Activated T-helper 17 cell treated with anti-CD3 and anti-CD28 coated beads, Interleukin-2, amount 50 U/mL, for 72 hours (primary cell): ENCODE results near the gene SYTL5. TPM values are rescaled to one million over a fixed set of nuclear protein-coding genes. Genes with fewer than 3 reads are reported as not detected.
A peak's percentile ranks its signal among the peaks of the same experiment; 100 is the strongest.

ENCODE experiments used
- ATAC-seq: fragments of 150-1000 bp; cut with Tn5 transposase; replicated peaks from 2 replicates; pipeline ENCODE4 v1.10.0; 2021; ENCODE audit warnings: mild to moderate bottlenecking, moderate library complexity
- H3K27ac Mint-ChIP-seq: one replicate; pipeline ENCODE4 v1.8.0; 2022; ENCODE audit warnings: mixed read lengths
- H3K27me3 Mint-ChIP-seq: one replicate; pipeline ENCODE4 v1.8.0; 2022; ENCODE audit warnings: mixed read lengths
- H3K36me3 Mint-ChIP-seq: one replicate; pipeline ENCODE4 v1.8.0; 2022; ENCODE audit warnings: low read depth, mild to moderate bottlenecking, mixed read lengths
- H3K4me1 Mint-ChIP-seq: one replicate; pipeline ENCODE4 v1.8.0; 2022; ENCODE audit warnings: mixed read lengths
- H3K4me3 Mint-ChIP-seq: one replicate; pipeline ENCODE4 v1.8.0; 2022; ENCODE audit warnings: mild to moderate bottlenecking, mixed read lengths
- H3K9me3 Mint-ChIP-seq: one replicate; pipeline ENCODE4 v1.8.0; 2022; ENCODE audit warnings: mixed read lengths
- total RNA-seq, 2 donors: library from RNA; stranded (reverse); gene quantifications; one replicate each; pipeline ENCODE4 v1.2.3, GENCODE V29; 2022

Gene SYTL5
- total RNA-seq, 2 donors from 2014 or later, result 0.06 to 0.26 TPM

DNA sequence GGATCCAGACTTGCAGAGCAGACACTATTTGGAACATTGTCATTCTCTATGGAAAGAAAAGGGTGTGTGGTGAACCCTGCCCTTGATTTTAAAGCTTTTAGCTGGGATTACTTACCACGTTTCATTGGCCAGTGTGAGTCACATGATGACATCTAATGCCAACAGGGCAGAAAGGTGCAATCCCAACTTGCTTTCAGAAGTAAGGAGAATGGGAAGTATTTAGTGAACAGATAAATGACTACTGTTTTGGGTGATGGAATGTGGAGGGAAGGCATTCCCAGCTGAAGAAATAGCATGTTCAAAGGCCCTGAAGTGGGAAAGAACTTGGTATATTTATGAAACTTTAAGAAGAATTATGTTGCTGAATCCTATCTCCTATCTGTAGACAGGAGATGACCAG lies 44.5 kb downstream of the SYTL5 start:
- no peak overlapping the region for H3K27ac Mint-ChIP-seq
- H3K9me3 Mint-ChIP-seq, result no peaks in the 10 kb centered on the region
- ATAC-seq, result no peak
- H3K4me3 Mint-ChIP-seq, result no peak overlapping the region
- H3K36me3 Mint-ChIP-seq, result no peaks in the 10 kb centered on the region
- H3K27me3 Mint-ChIP-seq, result no peaks in the 10 kb centered on the region
- no peaks in the 10 kb centered on the region for H3K4me1 Mint-ChIP-seq

DNA sequence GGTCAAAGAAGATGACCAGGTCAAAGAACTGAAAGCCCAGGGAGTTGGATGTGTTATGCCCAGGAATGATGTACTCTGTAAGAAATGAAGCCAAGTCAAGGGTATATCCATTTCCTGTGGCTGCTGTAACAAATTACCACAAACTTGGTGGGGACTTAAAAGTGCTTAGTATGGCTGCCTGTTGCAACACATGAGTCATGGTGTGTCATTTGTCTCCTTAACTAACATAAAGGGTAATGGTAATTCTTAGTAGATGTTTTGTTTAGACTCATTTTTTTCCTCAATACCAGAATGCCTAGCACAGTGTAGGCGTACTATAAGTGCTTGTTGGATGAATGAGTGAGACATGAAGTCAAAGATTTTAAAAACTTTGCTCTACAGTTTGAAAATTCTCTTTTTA lies 45.7 kb downstream of the SYTL5 start:
- Mint-ChIP-seq H3K9me3 (no peaks in the 10 kb centered on the region), H3K4me3 (no peak overlapping the region)
- peak; percentile 93 for ATAC-seq

DNA sequence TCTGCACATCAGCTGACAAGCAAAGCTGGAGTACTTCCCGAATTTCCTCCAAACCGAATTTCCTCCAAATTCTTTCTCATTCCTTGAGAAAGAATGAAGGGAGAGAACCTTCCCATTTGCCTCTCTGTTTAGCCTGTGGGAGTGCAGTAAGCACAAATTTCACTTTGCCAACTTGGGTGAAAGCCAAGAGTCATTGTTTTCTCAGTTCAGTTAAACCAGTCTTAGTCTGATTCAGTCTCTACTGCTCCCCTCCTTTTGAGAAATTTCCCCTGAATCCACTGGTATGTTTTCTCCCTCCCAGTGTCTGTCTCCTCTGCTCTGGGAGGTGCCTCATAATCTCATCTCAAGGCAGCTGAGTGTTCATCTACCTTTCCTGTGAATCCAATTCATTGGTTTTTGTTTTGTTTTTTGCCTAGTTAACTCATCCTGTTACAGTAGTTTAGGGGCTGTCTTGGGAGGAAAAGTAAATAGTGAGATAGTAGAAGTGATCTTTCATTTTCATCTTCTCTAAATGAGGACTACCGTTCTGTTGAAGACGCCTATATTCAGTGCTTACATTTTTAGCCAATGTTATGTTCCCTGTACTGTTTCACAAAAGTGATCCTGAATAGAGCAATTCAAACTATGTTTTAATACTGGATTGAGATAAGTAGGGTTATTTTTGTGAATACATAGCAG lies 49.0 kb downstream of the SYTL5 start:
- peak; percentile 46 for ATAC-seq
- Mint-ChIP-seq H3K27me3 (no peaks in the 10 kb centered on the region), H3K4me3 (peak overlapping the region; percentile 31), H3K27ac (peak overlapping the region; percentile 8), H3K9me3 (no peaks in the 10 kb centered on the region), H3K4me1 (no peaks in the 10 kb centered on the region), H3K36me3 (no peaks in the 10 kb centered on the region)

More for the DNA sequence above, 45.7 kb downstream of the SYTL5 start:
- H3K27me3 Mint-ChIP-seq, result no peaks in the 10 kb centered on the region
- no peaks in the 10 kb centered on the region for H3K36me3 Mint-ChIP-seq
- no peak overlapping the region for H3K27ac Mint-ChIP-seq
- H3K4me1 Mint-ChIP-seq, result no peaks in the 10 kb centered on the region

DNA sequence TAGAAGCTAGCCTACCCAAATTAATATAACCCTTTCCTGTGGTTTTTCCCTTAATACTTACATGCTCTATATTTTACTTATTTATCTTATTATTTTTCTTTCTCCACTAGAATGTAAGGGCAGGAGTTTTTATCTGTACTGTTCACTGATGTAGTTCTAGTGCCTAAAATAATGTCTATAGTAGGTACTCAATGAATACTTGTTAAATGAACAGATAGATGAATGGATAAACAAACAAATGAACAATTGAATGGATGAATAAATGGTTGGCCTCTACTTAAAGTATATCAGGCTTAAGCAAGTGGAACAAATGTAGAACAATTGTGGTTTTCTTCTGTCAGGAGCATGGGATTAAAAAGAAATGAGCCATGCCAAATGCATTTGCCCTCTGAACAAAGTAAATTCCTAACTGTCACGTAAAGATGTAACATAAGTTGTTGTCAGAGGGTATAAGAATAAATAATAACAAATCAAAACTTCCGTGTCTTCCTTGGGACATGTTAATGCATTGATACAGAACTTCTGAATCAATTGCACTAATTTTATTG lies 54.1 kb downstream of the SYTL5 start:
- no peaks in the 10 kb centered on the region for H3K27me3 Mint-ChIP-seq
- no peak for ATAC-seq
- no peak overlapping the region for H3K4me3 Mint-ChIP-seq
- no peak overlapping the region for H3K27ac Mint-ChIP-seq
- H3K9me3 Mint-ChIP-seq, result no peaks in the 10 kb centered on the region
- H3K36me3 Mint-ChIP-seq, result no peaks in the 10 kb centered on the region
- H3K4me1 Mint-ChIP-seq, result no peaks in the 10 kb centered on the region

DNA sequence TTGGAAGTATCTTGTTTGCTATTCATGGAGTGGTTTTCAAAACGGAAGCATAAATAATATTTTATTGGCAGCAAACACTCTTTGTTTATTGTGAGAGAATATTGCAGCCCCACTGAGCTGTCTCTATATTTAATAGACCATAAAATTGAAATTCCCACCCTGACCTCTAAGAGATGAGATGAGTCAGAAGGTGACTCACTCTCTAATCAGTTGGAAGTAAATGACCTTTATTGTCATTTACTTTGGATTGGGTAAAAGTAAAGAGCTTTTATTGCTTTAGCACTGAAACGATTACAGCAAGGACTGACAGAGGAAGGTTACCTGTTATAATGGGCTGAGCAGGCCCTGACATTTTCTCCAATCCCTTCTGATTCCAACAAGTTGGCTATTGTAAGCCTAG lies 55.0 kb downstream of the SYTL5 start:
- H3K27ac Mint-ChIP-seq, result no peak overlapping the region
- no peaks in the 10 kb centered on the region for H3K27me3 Mint-ChIP-seq
- no peaks in the 10 kb centered on the region for H3K9me3 Mint-ChIP-seq
- ATAC-seq, result no peak
- H3K4me3 Mint-ChIP-seq, result no peak overlapping the region
- no peaks in the 10 kb centered on the region for H3K4me1 Mint-ChIP-seq
- H3K36me3 Mint-ChIP-seq, result no peaks in the 10 kb centered on the region

DNA sequence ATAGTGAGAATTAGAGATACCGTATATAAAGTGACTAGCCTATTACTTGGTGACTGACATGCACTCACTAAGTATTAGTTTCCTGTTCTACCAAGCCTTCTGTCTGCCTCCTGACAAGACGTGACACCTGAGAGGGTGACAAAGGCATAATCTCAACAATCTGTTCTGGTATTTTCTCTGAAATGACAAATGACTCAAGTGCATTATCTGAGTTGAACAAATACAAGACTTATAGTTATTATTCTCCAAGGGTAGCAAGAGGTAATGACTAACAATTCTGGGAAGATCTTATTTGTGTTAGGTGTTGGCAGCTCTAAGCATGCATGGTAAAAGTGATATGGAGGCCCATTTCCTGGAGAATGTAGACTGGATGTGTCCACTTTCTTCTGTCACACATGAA lies 60.6 kb downstream of the SYTL5 start:
- no peaks in the 10 kb centered on the region for H3K36me3 Mint-ChIP-seq
- no peak overlapping the region for H3K4me3 Mint-ChIP-seq
- no peak overlapping the region for H3K27ac Mint-ChIP-seq
- no peaks in the 10 kb centered on the region for H3K4me1 Mint-ChIP-seq
- H3K27me3 Mint-ChIP-seq, result no peaks in the 10 kb centered on the region
- H3K9me3 Mint-ChIP-seq, result no peaks in the 10 kb centered on the region
- ATAC-seq, result peak; percentile 68

DNA sequence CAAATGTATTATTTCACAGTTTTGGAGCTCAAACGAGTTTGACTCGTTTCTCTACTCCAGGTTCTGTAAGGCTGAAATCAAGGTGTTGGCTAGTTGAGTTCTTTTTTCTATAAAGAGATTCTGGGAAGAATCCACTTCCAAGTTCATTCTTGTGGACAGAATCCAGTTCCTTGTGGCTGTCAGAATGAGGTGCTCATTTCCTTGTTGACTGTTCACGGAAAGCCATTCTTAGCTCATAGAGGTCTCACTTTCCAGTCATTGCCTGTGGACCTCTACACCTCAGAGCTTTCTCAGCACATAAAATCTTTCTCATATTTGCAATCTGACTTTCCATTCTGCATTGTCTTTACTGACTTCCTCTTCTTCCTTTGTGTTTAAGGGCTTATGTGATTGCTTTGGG lies 62.9 kb downstream of the SYTL5 start:
- H3K4me1 Mint-ChIP-seq, result no peaks in the 10 kb centered on the region
- H3K36me3 Mint-ChIP-seq, result no peaks in the 10 kb centered on the region
- H3K4me3 Mint-ChIP-seq, result no peak overlapping the region
- ATAC-seq, result no peak
- no peak overlapping the region for H3K27ac Mint-ChIP-seq
- no peaks in the 10 kb centered on the region for H3K27me3 Mint-ChIP-seq
- no peaks in the 10 kb centered on the region for H3K9me3 Mint-ChIP-seq

DNA sequence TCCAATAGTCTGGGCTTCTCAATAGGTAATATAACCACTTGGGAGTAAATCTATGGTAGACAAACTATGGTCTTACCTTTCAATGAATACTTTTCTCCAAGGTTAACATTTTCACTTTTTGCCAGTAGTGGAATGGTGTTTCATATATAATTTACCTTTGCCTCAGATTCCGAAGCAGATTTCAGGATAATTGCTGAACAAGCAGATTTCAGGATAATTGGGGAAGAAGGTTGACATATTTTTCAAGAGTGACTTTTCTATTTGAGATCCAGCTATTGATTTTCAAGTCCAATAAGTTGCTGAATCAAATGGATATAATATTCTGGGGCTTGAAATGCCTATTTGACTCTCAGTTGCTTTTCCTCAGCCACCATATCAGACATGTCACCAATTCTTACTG lies 63.6 kb downstream of the SYTL5 start:
- ATAC-seq, result no peak
- H3K36me3 Mint-ChIP-seq, result no peaks in the 10 kb centered on the region
- no peaks in the 10 kb centered on the region for H3K27me3 Mint-ChIP-seq
- no peak overlapping the region for H3K27ac Mint-ChIP-seq
- H3K9me3 Mint-ChIP-seq, result peaks cover 2% of the 10 kb centered on the region
- H3K4me3 Mint-ChIP-seq, result no peak overlapping the region
- H3K4me1 Mint-ChIP-seq, result no peaks in the 10 kb centered on the region

DNA sequence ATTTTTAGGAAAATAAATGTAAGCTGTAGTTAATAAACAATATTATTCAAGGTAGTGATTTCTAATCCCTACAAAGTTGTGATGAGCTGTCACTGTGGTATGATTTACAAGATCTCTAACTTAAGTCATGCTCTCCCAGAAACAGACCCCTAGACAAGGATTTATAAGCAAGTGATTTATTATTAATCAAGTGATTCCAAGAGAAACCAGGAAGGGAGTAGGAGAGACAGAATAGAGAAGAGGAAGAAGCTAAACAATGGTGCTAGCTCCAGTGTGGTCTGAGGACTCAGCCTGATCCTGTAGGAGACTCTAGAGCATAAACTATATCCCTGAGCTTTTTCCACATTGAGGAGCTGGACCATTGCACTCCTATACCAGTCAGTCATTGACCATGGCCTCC lies 73.1 kb downstream of the SYTL5 start:
- no peaks in the 10 kb centered on the region for H3K4me1 Mint-ChIP-seq
- peaks cover 3% of the 10 kb centered on the region for H3K27me3 Mint-ChIP-seq
- ATAC-seq, result no peak

DNA sequence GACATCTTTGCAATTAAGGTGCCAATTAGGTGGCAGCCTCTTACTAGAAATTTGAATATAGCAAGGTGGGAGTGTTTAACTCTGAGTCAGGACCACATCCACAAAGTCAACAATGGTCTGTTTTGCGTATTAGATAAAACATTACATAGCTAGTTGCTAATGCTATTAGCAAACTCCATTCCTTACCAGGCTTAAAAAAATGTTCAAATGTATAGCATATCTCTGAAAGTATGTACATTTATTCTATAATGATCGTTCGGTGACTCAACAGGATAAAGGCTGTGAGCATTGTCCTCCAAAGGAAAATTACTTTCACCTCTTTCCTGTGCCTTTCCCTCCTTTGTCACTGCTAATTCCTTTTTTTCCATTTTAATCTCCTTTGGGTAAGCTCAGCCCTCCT lies 74.5 kb downstream of the SYTL5 start:
- no peak for ATAC-seq

More for the DNA sequence above, 73.1 kb downstream of the SYTL5 start:
- Mint-ChIP-seq H3K27ac (no peak overlapping the region), H3K9me3 (peaks cover 5% of the 10 kb centered on the region), H3K36me3 (no peaks in the 10 kb centered on the region), H3K4me3 (no peak overlapping the region)

DNA sequence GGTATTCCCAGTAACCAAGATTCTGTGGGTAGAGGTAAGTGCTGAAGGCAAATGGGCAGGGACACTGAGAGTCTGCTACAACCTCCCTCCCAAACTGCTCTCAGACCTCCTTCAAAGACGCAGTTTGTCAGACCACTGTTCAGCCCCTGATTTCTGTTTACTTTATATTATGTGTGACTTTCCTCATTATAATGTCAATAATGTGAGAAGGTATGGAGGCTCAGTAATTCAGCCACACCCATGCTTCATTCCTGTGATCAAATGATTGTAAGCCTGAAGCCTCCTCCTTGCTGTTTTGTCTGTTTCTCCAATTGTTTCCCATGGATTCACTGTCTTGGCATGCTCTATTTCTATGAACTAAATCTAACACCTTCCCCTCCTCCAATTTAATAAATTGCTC lies 75.6 kb downstream of the SYTL5 start:
- ATAC-seq, result no peak
- H3K36me3 Mint-ChIP-seq, result no peaks in the 10 kb centered on the region
- no peak overlapping the region for H3K4me3 Mint-ChIP-seq
- H3K9me3 Mint-ChIP-seq, result no peaks in the 10 kb centered on the region
- no peak overlapping the region for H3K27ac Mint-ChIP-seq
- no peaks in the 10 kb centered on the region for H3K4me1 Mint-ChIP-seq
- peaks cover 3% of the 10 kb centered on the region for H3K27me3 Mint-ChIP-seq

More for the DNA sequence above, 74.5 kb downstream of the SYTL5 start:
- no peak overlapping the region for H3K27ac Mint-ChIP-seq
- no peak overlapping the region for H3K4me3 Mint-ChIP-seq
- no peaks in the 10 kb centered on the region for H3K36me3 Mint-ChIP-seq
- peaks cover 3% of the 10 kb centered on the region for H3K27me3 Mint-ChIP-seq
- no peaks in the 10 kb centered on the region for H3K9me3 Mint-ChIP-seq
- H3K4me1 Mint-ChIP-seq, result no peaks in the 10 kb centered on the region

DNA sequence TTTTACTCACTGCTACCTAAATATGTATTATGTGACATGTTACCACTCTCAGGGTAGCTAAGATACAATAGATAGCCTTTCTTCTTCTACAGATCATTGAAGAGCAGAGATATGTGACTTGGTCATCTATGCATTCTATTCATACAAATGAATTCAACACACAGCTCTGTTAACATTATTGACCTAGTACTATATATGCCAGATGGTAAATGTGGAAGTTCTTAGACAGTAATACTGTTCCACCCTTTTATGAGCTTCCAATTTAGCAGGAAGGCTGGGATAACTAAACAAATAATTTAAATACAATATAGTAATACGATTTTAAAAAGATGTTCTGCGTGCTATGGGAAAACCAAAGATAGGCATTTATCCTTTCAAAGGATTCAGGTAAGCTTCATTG lies 76.0 kb downstream of the SYTL5 start:
- no peaks in the 10 kb centered on the region for H3K36me3 Mint-ChIP-seq
- no peaks in the 10 kb centered on the region for H3K9me3 Mint-ChIP-seq

DNA sequence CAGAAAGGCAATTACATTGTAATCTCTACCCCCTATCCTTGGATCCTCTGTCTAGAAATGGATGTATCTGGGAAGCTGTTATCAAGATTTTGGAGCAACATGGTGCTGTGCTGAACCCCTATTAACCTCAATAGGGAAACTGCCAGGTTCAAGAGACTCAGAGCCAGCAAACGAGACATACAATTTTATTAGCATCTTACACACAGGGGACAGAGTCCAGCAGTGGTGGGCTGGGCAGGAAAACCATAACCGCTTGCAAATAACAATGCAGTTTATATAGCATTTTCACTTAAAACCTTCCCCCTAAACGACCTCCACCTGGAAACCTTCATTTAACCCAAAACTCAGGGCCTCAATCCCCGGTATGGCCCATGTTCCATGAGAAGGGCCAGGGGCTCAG lies 79.5 kb downstream of the SYTL5 start:
- Mint-ChIP-seq H3K27me3 (peaks cover 3% of the 10 kb centered on the region), H3K9me3 (no peaks in the 10 kb centered on the region), H3K4me3 (no peak overlapping the region), H3K4me1 (peaks cover 3% of the 10 kb centered on the region), H3K36me3 (no peaks in the 10 kb centered on the region), H3K27ac (no peak overlapping the region)
- no peak for ATAC-seq

More for the DNA sequence above, 76.0 kb downstream of the SYTL5 start:
- H3K27me3 Mint-ChIP-seq, result peaks cover 3% of the 10 kb centered on the region
- no peak overlapping the region for H3K27ac Mint-ChIP-seq
- no peaks in the 10 kb centered on the region for H3K4me1 Mint-ChIP-seq
- H3K4me3 Mint-ChIP-seq, result no peak overlapping the region
- ATAC-seq, result no peak

DNA sequence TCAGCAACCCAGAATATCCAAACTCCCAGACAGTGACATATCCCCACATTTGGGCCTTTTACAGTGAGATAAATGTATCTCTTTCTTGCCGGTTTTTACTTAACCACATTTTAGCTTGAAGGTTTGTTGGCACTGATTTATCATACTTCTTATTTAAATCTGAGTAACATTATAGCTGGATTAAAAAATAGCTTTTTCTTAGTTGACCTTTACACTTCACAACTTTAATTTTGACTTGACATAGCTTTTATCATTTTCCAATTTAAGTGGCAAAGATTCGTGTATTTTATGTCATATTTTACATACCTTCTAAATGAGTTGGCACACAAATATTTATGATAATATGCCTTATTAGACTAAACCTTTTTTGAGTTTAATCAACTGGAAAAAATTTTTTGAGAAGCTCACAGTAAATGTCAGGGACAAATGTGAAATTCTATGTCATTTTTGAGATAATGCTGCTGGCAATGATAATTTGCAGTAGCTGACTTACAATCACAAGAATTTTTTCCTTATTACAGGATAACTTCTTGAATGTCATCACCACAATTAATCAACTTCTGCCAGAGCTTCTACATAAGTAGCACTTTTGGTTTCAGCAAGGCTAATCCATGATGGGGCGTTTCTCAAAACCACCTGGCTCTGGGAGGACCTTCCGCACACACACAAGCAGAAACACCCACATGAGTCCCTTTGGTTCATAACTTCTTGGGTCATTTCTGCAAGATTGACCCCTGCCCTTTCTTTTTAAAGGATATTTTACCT lies 80.3 kb downstream of the SYTL5 start:
- Mint-ChIP-seq H3K36me3 (no peaks in the 10 kb centered on the region), H3K27ac (no peak overlapping the region), H3K4me1 (peaks cover 5% of the 10 kb centered on the region), H3K27me3 (peaks cover 3% of the 10 kb centered on the region), H3K4me3 (no peak overlapping the region), H3K9me3 (no peaks in the 10 kb centered on the region)
- no peak for ATAC-seq

DNA sequence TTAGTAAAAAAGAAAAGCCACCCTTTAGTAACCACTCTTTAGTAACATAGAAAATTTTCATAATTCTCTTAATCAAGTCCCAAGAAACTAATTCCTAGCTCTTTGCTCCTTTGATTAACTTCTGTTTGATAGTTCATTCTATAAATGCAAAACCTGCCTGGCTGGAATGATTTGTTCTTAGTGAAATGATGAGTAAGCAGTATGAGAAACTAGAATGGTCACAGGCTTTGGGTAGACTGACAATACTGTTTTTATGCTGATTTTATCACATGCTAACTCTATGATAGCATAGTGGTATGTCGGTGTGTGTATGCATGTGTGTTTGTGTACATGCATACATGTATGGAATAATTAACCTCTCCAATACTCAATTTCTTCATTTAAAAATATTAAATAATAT lies 81.2 kb downstream of the SYTL5 start:
- no peak for ATAC-seq
- Mint-ChIP-seq H3K27ac (no peak overlapping the region), H3K36me3 (no peaks in the 10 kb centered on the region), H3K4me3 (no peak overlapping the region), H3K9me3 (no peaks in the 10 kb centered on the region), H3K27me3 (no peaks in the 10 kb centered on the region), H3K4me1 (peaks cover 5% of the 10 kb centered on the region)
